ENCODE data around the gene FGF12. TPM values are rescaled to one million over a fixed set of nuclear protein-coding genes. Genes with fewer than 3 reads are reported as not detected.

Gene FGF12
- total and polyA plus RNA-seq, 2 donors (not counting 1 experiment from before 2014, with no cell fraction given), result 0.17 TPM; not detected in 1

DNA sequence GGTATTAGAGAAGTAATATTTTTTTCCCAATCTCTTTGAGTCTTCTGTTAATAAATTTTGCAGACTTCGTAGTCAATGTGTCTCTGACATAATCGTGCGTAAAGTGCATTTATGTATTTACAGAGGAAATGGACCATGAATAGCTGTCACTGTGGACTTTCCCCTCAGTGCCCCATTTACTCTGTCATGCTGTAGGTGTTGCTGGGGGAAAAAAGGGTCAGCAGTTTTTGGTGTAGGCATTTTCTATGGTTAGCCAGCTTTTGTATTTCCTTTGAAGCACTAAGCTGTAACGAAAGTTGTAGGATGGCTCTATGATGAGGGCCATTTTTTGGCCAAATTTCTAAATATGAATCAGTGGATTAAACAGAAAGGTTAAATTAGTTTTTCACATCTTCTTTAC is 598.4 kb downstream of the FGF12 start:
- no peaks in the 10 kb centered on the region for H3K4me1 ChIP-seq (ENCODE audit: control insufficient read depth, extremely low read depth, insufficient read depth, low read length)
- no peak overlapping the region for H3K4me3 ChIP-seq (replicated peaks in 1 of 4; ENCODE audit: control extremely low read depth in 1 of 4, insufficient read depth in 1 of 4, low read depth in 3 of 4, low read length in 4 of 4)
- TF ChIP-seq, protein P1, sequence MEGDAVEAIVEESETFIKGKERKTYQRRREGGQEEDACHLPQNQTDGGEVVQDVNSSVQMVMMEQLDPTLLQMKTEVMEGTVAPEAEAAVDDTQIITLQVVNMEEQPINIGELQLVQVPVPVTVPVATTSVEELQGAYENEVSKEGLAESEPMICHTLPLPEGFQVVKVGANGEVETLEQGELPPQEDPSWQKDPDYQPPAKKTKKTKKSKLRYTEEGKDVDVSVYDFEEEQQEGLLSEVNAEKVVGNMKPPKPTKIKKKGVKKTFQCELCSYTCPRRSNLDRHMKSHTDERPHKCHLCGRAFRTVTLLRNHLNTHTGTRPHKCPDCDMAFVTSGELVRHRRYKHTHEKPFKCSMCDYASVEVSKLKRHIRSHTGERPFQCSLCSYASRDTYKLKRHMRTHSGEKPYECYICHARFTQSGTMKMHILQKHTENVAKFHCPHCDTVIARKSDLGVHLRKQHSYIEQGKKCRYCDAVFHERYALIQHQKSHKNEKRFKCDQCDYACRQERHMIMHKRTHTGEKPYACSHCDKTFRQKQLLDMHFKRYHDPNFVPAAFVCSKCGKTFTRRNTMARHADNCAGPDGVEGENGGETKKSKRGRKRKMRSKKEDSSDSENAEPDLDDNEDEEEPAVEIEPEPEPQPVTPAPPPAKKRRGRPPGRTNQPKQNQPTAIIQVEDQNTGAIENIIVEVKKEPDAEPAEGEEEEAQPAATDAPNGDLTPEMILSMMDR (conservative IDR thresholded peaks at IDR 0.05 in 1 of 2, IDR thresholded peaks at IDR 0.05 in 1 of 2; ENCODE audit: low read depth in 1 of 2, low read length in 2 of 2), result no peak
- TF ChIP-seq EZH2 (IDR thresholded peaks at IDR 0.05; ENCODE audit: low read length, missing control alignments), result no peak
- H3K36me3 ChIP-seq (ENCODE audit: control insufficient read depth, insufficient read depth, low read length), result no peaks in the 10 kb centered on the region
- no peak overlapping the region for H3K27ac ChIP-seq (ENCODE audit: insufficient read depth, low read length)
- no peaks in the 10 kb centered on the region for H3K79me2 ChIP-seq (ENCODE audit: control insufficient read depth, insufficient read depth, low read length)
- H3K4me2 ChIP-seq (ENCODE audit: extremely low read depth, insufficient read depth, low read length), result no peak overlapping the region
- H3K27me3 ChIP-seq (ENCODE audit: control insufficient read depth, insufficient read depth, low read length), result no peaks in the 10 kb centered on the region
- H3K9me3 ChIP-seq (ENCODE audit: control insufficient read depth, insufficient read depth, low read depth, low read length), result no peaks in the 10 kb centered on the region
- no peak overlapping the region for H2AFZ ChIP-seq (ENCODE audit: low read length)
- DNase-seq (ENCODE audit: low read depth in 2 of 2), result no peak
- no peak overlapping the region for H3K9ac ChIP-seq (ENCODE audit: insufficient read depth, low read length)
- no peaks in the 10 kb centered on the region for H4K20me1 ChIP-seq (ENCODE audit: control insufficient read depth, extremely low read depth, insufficient read depth, low read length)

- H3K4me1 ChIP-seq (ENCODE audit: control insufficient read depth, extremely low read depth, insufficient read depth, low read length), result no peaks in the 10 kb centered on the region
- no peak overlapping the region for H2AFZ ChIP-seq (ENCODE audit: low read length)
- H3K27ac ChIP-seq (ENCODE audit: insufficient read depth, low read length), result no peak overlapping the region
- H3K36me3 ChIP-seq (ENCODE audit: control insufficient read depth, insufficient read depth, low read length), result no peaks in the 10 kb centered on the region
- no peaks in the 10 kb centered on the region for H3K27me3 ChIP-seq (ENCODE audit: control insufficient read depth, insufficient read depth, low read length)
- TF ChIP-seq EZH2 (IDR thresholded peaks at IDR 0.05; ENCODE audit: low read length, missing control alignments), result no peak
- TF ChIP-seq, protein P1 (conservative IDR thresholded peaks at IDR 0.05 in 1 of 2, IDR thresholded peaks at IDR 0.05 in 1 of 2; ENCODE audit: low read depth in 1 of 2, low read length in 2 of 2), result no peak
- no peaks in the 10 kb centered on the region for H4K20me1 ChIP-seq (ENCODE audit: control insufficient read depth, extremely low read depth, insufficient read depth, low read length)
- H3K79me2 ChIP-seq (ENCODE audit: control insufficient read depth, insufficient read depth, low read length), result no peaks in the 10 kb centered on the region
- DNase-seq (ENCODE audit: low read depth in 2 of 2), result no peak
- no peak overlapping the region for H3K9ac ChIP-seq (ENCODE audit: insufficient read depth, low read length)
- H3K4me2 ChIP-seq (ENCODE audit: extremely low read depth, insufficient read depth, low read length), result no peak overlapping the region
- no peaks in the 10 kb centered on the region for H3K9me3 ChIP-seq (ENCODE audit: control insufficient read depth, insufficient read depth, low read depth, low read length)
- no peak overlapping the region for H3K4me3 ChIP-seq (replicated peaks in 1 of 4; ENCODE audit: control extremely low read depth in 1 of 4, insufficient read depth in 1 of 4, low read depth in 3 of 4, low read length in 4 of 4)
Observed at GRCh38 chr3:192128060-192128459, 599.3 kb downstream of the FGF12 start.

GRCh38 chr3:192122832-192123594 is 604.3 kb downstream of the FGF12 start:
- H3K27me3 ChIP-seq (ENCODE audit: control insufficient read depth, insufficient read depth, low read length), result no peaks in the 10 kb centered on the region
- H3K9me3 ChIP-seq (ENCODE audit: control insufficient read depth, insufficient read depth, low read depth, low read length), result no peaks in the 10 kb centered on the region
- H3K4me3 ChIP-seq (replicated peaks in 1 of 4; ENCODE audit: control extremely low read depth in 1 of 4, insufficient read depth in 1 of 4, low read depth in 3 of 4, low read length in 4 of 4), result no peak overlapping the region
- no peak overlapping the region for H2AFZ ChIP-seq (ENCODE audit: low read length)
- peak in 1 of 2 donors; percentile 7 for DNase-seq (ENCODE audit: low read depth in 2 of 2)
- no peak overlapping the region for H3K27ac ChIP-seq (ENCODE audit: insufficient read depth, low read length)
- no peaks in the 10 kb centered on the region for H3K36me3 ChIP-seq (ENCODE audit: control insufficient read depth, insufficient read depth, low read length)
- H3K4me1 ChIP-seq (ENCODE audit: control insufficient read depth, extremely low read depth, insufficient read depth, low read length), result no peaks in the 10 kb centered on the region
- no peaks in the 10 kb centered on the region for H4K20me1 ChIP-seq (ENCODE audit: control insufficient read depth, extremely low read depth, insufficient read depth, low read length)
- TF ChIP-seq, protein P1 (conservative IDR thresholded peaks at IDR 0.05 in 1 of 2, IDR thresholded peaks at IDR 0.05 in 1 of 2; ENCODE audit: low read depth in 1 of 2, low read length in 2 of 2), result no peak
- no peak for TF ChIP-seq EZH2 (IDR thresholded peaks at IDR 0.05; ENCODE audit: low read length, missing control alignments)
- no peaks in the 10 kb centered on the region for H3K79me2 ChIP-seq (ENCODE audit: control insufficient read depth, insufficient read depth, low read length)
- no peak overlapping the region for H3K4me2 ChIP-seq (ENCODE audit: extremely low read depth, insufficient read depth, low read length)
- H3K9ac ChIP-seq (ENCODE audit: insufficient read depth, low read length), result no peak overlapping the region
